ENCODE measurements around the gene DZIP3. TPM values are rescaled to one million over a fixed set of nuclear protein-coding genes. Genes with fewer than 3 reads are reported as not detected.
"Not testable (repeated sequence)": the region's sequence is repeated elsewhere in the genome, so short reads cannot be mapped to it uniquely, and the experiment has no call there.

The DZIP3 gene
- polyA plus RNA-seq, 1 donor (not counting 4 experiments of a cell fraction or from before 2014, with no cell fraction given): 3.9 TPM

DNA sequence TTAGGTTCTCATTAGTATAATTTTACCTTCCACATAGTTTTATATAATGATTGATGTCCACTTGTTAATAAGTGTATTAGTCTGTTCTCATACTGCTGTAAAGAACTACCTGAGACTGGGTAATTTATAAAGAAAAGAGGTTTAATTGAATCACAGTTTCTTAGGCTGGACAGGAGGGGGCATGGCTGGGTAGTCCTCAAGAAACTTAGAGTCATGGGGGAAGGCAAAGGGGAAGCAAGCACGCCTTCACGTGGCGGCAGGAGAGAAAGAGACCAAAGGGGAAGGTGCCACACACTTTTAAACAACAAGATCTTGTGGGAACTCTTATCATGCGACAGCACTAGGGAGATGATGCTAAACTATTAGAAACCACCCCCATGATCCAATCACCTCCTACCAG is 19.2 kb downstream of the DZIP3 start:
- Histone ChIP-seq H3K4me2 (ENCODE audit: control insufficient read depth, extremely low read depth, insufficient read depth, low read depth, low read length) (no peak overlapping the region), H3K27me3 (ENCODE audit: control insufficient read depth, extremely low read depth, insufficient read depth, low read length) (no peaks in the 10 kb centered on the region), H4K20me1 (ENCODE audit: control insufficient read depth, extremely low read depth, insufficient read depth, low read length) (no peaks in the 10 kb centered on the region), H3K9me1 (ENCODE audit: control insufficient read depth, extremely low read depth, insufficient read depth, low read length) (no peaks in the 10 kb centered on the region), H3K27ac (ENCODE audit: control insufficient read depth, insufficient read depth, low read length) (no peak overlapping the region), H3K79me2 (ENCODE audit: control insufficient read depth, insufficient read depth, low read length) (no peaks in the 10 kb centered on the region), H3K9me3 (ENCODE audit: control insufficient read depth, low read depth, low read length) (no peaks in the 10 kb centered on the region), H3K36me3 (ENCODE audit: control insufficient read depth in 2 of 2, extremely low read depth in 1 of 2, insufficient read depth in 2 of 2, low read length in 2 of 2) (no peaks in the 10 kb centered on the region), H3K9ac (ENCODE audit: control insufficient read depth, extremely low read depth, insufficient read depth, low read length) (no peak overlapping the region), H2AFZ (ENCODE audit: control insufficient read depth, low read length) (no peak overlapping the region), H3K4me1 (ENCODE audit: control insufficient read depth, extremely low read depth, insufficient read depth, low read length) (peaks cover 3% of the 10 kb centered on the region), H3K4me3 (ENCODE audit: control insufficient read depth in 2 of 3, extremely low read depth in 1 of 3, insufficient read depth in 2 of 3, low read depth in 1 of 3, low read length in 3 of 3) (no peak overlapping the region)
- FAIRE-seq: no peak
- DNase-seq (ENCODE audit: low read depth, low spot score): no peak
- TF ChIP-seq, protein P1, sequence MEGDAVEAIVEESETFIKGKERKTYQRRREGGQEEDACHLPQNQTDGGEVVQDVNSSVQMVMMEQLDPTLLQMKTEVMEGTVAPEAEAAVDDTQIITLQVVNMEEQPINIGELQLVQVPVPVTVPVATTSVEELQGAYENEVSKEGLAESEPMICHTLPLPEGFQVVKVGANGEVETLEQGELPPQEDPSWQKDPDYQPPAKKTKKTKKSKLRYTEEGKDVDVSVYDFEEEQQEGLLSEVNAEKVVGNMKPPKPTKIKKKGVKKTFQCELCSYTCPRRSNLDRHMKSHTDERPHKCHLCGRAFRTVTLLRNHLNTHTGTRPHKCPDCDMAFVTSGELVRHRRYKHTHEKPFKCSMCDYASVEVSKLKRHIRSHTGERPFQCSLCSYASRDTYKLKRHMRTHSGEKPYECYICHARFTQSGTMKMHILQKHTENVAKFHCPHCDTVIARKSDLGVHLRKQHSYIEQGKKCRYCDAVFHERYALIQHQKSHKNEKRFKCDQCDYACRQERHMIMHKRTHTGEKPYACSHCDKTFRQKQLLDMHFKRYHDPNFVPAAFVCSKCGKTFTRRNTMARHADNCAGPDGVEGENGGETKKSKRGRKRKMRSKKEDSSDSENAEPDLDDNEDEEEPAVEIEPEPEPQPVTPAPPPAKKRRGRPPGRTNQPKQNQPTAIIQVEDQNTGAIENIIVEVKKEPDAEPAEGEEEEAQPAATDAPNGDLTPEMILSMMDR (optimal IDR thresholded peaks at IDR 0.05 in 1 of 3, IDR thresholded peaks at IDR 0.05 in 1 of 3, conservative IDR thresholded peaks at IDR 0.05 in 1 of 3; ENCODE audit: extremely low read depth in 1 of 3, insufficient read depth in 2 of 3, low read length in 3 of 3): no peak
- TF ChIP-seq EZH2 (IDR thresholded peaks at IDR 0.05; ENCODE audit: low read length): no peak
- dilution Hi-C loops (cut with MboI; ENCODE audit: extremely low pct_ligation_motif_present, low sequenced_read_pairs): no loop called here

- DNase-seq (ENCODE audit: low read depth, low spot score) (no peak), FAIRE-seq (no peak)
- TF ChIP-seq, protein P1 (optimal IDR thresholded peaks at IDR 0.05 in 1 of 3, IDR thresholded peaks at IDR 0.05 in 1 of 3, conservative IDR thresholded peaks at IDR 0.05 in 1 of 3; ENCODE audit: extremely low read depth in 1 of 3, insufficient read depth in 2 of 3, low read length in 3 of 3): no peak
- no peak for TF ChIP-seq EZH2 (IDR thresholded peaks at IDR 0.05; ENCODE audit: low read length)
- no peaks in the 10 kb centered on the region for H3K36me3 ChIP-seq (ENCODE audit: control insufficient read depth in 2 of 2, extremely low read depth in 1 of 2, insufficient read depth in 2 of 2, low read length in 2 of 2)
- H3K4me2 ChIP-seq (ENCODE audit: control insufficient read depth, extremely low read depth, insufficient read depth, low read depth, low read length): no peak overlapping the region
- H4K20me1 ChIP-seq (ENCODE audit: control insufficient read depth, extremely low read depth, insufficient read depth, low read length): no peaks in the 10 kb centered on the region
- no peak overlapping the region for H3K27ac ChIP-seq (ENCODE audit: control insufficient read depth, insufficient read depth, low read length)
- H3K9me1 ChIP-seq (ENCODE audit: control insufficient read depth, extremely low read depth, insufficient read depth, low read length): no peaks in the 10 kb centered on the region
- H3K4me1 ChIP-seq (ENCODE audit: control insufficient read depth, extremely low read depth, insufficient read depth, low read length): no peaks in the 10 kb centered on the region
- no peaks in the 10 kb centered on the region for H3K9me3 ChIP-seq (ENCODE audit: control insufficient read depth, low read depth, low read length)
- no peak overlapping the region for H3K4me3 ChIP-seq (ENCODE audit: control insufficient read depth in 2 of 3, extremely low read depth in 1 of 3, insufficient read depth in 2 of 3, low read depth in 1 of 3, low read length in 3 of 3)
- H3K27me3 ChIP-seq (ENCODE audit: control insufficient read depth, extremely low read depth, insufficient read depth, low read length): no peaks in the 10 kb centered on the region
- H3K9ac ChIP-seq (ENCODE audit: control insufficient read depth, extremely low read depth, insufficient read depth, low read length): no peak overlapping the region
- H3K79me2 ChIP-seq (ENCODE audit: control insufficient read depth, insufficient read depth, low read length): no peaks in the 10 kb centered on the region
- H2AFZ ChIP-seq (ENCODE audit: control insufficient read depth, low read length): no peak overlapping the region
- dilution Hi-C loops (cut with MboI; ENCODE audit: extremely low pct_ligation_motif_present, low sequenced_read_pairs): no loop called here
Observed at GRCh38 chr3:108610651-108611050, 21.1 kb downstream of the DZIP3 start.

GRCh38 chr3:108616090-108616489 is 26.6 kb downstream of the DZIP3 start:
- H3K9ac ChIP-seq (ENCODE audit: control insufficient read depth, extremely low read depth, insufficient read depth, low read length); FAIRE-seq: not testable (repeated sequence)

More at GRCh38 chr3:108616090-108616489, 26.6 kb downstream of the DZIP3 start:
- H3K4me3 ChIP-seq (ENCODE audit: control insufficient read depth in 2 of 3, extremely low read depth in 1 of 3, insufficient read depth in 2 of 3, low read depth in 1 of 3, low read length in 3 of 3); H3K4me1 ChIP-seq (ENCODE audit: control insufficient read depth, extremely low read depth, insufficient read depth, low read length); H3K79me2 ChIP-seq (ENCODE audit: control insufficient read depth, insufficient read depth, low read length); DNase-seq (ENCODE audit: low read depth, low spot score); H3K4me2 ChIP-seq (ENCODE audit: control insufficient read depth, extremely low read depth, insufficient read depth, low read depth, low read length); H3K9me1 ChIP-seq (ENCODE audit: control insufficient read depth, extremely low read depth, insufficient read depth, low read length); H2AFZ ChIP-seq (ENCODE audit: control insufficient read depth, low read length); H4K20me1 ChIP-seq (ENCODE audit: control insufficient read depth, extremely low read depth, insufficient read depth, low read length); H3K27ac ChIP-seq (ENCODE audit: control insufficient read depth, insufficient read depth, low read length); dilution Hi-C loops (cut with MboI; ENCODE audit: extremely low pct_ligation_motif_present, low sequenced_read_pairs); H3K36me3 ChIP-seq (ENCODE audit: control insufficient read depth in 2 of 2, extremely low read depth in 1 of 2, insufficient read depth in 2 of 2, low read length in 2 of 2); H3K9me3 ChIP-seq (ENCODE audit: control insufficient read depth, low read depth, low read length); H3K27me3 ChIP-seq (ENCODE audit: control insufficient read depth, extremely low read depth, insufficient read depth, low read length): not testable (repeated sequence)

Measured in keratinocyte (primary cell).